Subcutaneous preadipocyte (primary cell): ENCODE data around the gene RNASE2. TPM values are rescaled to one million over a fixed set of nuclear protein-coding genes. Genes with fewer than 3 reads are reported as not detected.

ENCODE experiments used
- small RNA-seq: library from RNA; depleted of rRNA; stranded (forward); fragments of <200 nt; gene quantifications from one replicate; pipeline ENCODE3, GENCODE V24; 2012
- total RNA-seq: library from RNA; depleted of rRNA; stranded (reverse); fragments of >200 nt; gene quantifications from 2 replicates; pipeline ENCODE4 v1.2.3, GENCODE V29; 2012

The RNASE2 gene
- total RNA-seq: not detected in 2 replicates

GRCh38 chr14:20954736-20955537, at the start of gene RNASE2:
RNASE2 (plus strand) TSS chr14:20955487; CDS start chr14:20955772, 285 bp downstream.

GRCh38 chr14:20989787-20990600, 34.7 kb downstream of the RNASE2 start, which contains the start of gene METTL17:
METTL17 (plus strand) TSS chr14:20989980; CDS start chr14:20990003, 23 bp downstream.

DNA sequence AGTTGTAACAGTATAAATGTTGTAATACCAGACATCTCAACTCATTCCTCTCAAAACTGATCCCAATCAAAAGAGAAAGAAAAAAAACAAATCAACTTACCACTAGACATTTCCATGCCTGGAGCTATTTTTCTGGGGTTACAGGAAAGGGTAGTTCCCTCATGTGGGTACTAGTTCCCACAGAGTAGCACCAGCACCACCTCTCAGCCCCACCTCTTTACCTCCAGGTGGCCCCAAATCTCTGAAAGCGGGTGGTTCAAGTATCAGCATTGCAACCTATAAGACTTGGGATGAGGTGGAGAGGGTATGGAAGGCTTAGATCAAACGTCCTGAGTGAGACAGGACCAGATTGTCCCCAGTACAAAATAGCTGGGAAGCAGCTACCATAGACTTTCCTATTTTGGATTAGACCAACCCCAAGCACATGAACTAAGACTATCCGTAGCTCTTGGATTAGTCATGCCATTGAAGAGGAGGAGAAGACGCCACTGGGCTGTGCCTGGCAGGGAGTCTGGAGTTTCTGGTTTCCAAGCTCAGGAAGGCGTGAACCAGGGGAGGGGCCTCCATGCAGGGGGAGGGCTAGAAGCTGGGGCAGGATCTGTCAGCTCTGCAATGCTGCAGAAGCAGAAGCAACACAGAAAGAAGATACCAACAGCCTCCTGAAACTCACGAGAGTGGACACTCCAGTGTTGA, 43.5 kb downstream of the RNASE2 start, which contains the start of gene SLC39A2:
Gene SLC39A2 (plus strand): TSS at position 620 of the 693 bp plus-strand sequence. CDS start 154 bp downstream, outside the sequence.

Small RNA genes within 50 kb of the gene (small RNA-seq; reads per million reads assigned to genes)
- gene RN7SL189P: not detected

Other genes with a start within 250 kb of the RNASE2 start
- not detected in 2 replicates for gene EDDM3A, start 209.6 kb upstream of the RNASE2 start, total RNA-seq
- not detected in 2 replicates for gene EDDM3B, start 187.1 kb upstream of the RNASE2 start, total RNA-seq
- gene RNASE6, start 174.2 kb upstream of the RNASE2 start, total RNA-seq: not detected in 2 replicates
- gene RNASE1, start 152.6 kb upstream of the RNASE2 start, total RNA-seq: not detected in 2 replicates
- gene RNASE3, start 64.1 kb upstream of the RNASE2 start, total RNA-seq: not detected in 2 replicates
- 35.6 and 45.4 TPM in 2 replicates for gene METTL17, start 34.5 kb downstream of the RNASE2 start, total RNA-seq
- not detected in 2 replicates for gene SLC39A2, start 43.8 kb downstream of the RNASE2 start, total RNA-seq
- 1.1 TPM in 1 of 2 replicates, not detected in the other for gene NDRG2, start 69.6 kb downstream of the RNASE2 start, total RNA-seq
- gene TPPP2, start 74.7 kb downstream of the RNASE2 start, total RNA-seq: not detected in 2 replicates
- gene RNASE13, start 79.3 kb downstream of the RNASE2 start, total RNA-seq: not detected in 2 replicates
- gene RNASE7, start 86.9 kb downstream of the RNASE2 start, total RNA-seq: not detected in 2 replicates
- gene RNASE8, start 102.3 kb downstream of the RNASE2 start, total RNA-seq: not detected in 2 replicates
- 27.9 and 46.5 TPM in 2 replicates for gene ARHGEF40, start 114.8 kb downstream of the RNASE2 start, total RNA-seq
- 10.8 and 12.9 TPM in 2 replicates for gene ZNF219, start 143.2 kb downstream of the RNASE2 start, total RNA-seq
- gene TMEM253, start 145.6 kb downstream of the RNASE2 start, total RNA-seq: under 0.01 TPM in 1 of 2 replicates, not detected in the other
- not detected in 2 replicates for gene OR5AU1, start 200.6 kb downstream of the RNASE2 start, total RNA-seq